GM23338 (cell line): ENCODE measurements around the gene DNAL1. TPM values are rescaled to one million over a fixed set of nuclear protein-coding genes. Genes with fewer than 3 reads are reported as not detected.

ENCODE experiments used
- ATAC-seq: fragments of 200-7000 bp; cut with Tn5 transposase; 3 replicates; pipeline ENCODE4 v1.9.1; 2020
- DNase-seq: peaks from one replicate; pipeline ENCODE4 v3.0.0-alpha.2; 2015; ENCODE audit warnings: low spot score
- H2AFZ ChIP-seq: fragments of 200-600 bp; sonication (generic); 2 replicates; pipeline ENCODE4 v1.8.0; 2016; ENCODE audit warnings: antibody characterized with exemption, mild to moderate bottlenecking, moderate library complexity
- H3F3A ChIP-seq: fragments of 200-600 bp; sonication (generic); replicated peaks from 2 replicates; pipeline ENCODE4 v1.8.0; 2017; ENCODE audit warnings: antibody characterized with exemption, mixed run types, low read depth
- H3K27ac ChIP-seq: fragments of 200-600 bp; sonication (generic); 2 replicates; pipeline ENCODE4 v1.6.1; 2016; ENCODE audit warnings: low read depth
- H3K27me3 ChIP-seq: fragments of 200-600 bp; sonication (generic); 2 replicates; pipeline ENCODE4 v1.8.0; 2016; ENCODE audit warnings: mild to moderate bottlenecking, mixed run types, moderate library complexity; ENCODE audit not compliant: insufficient read depth
- H3K36me3 ChIP-seq: fragments of 200-600 bp; sonication (generic); 2 replicates; pipeline ENCODE4 v1.8.0; 2016; ENCODE audit warnings: mild to moderate bottlenecking; ENCODE audit not compliant: insufficient read depth
- H3K4me1 ChIP-seq: fragments of 200-600 bp; sonication (generic); 2 replicates; pipeline ENCODE4 v1.8.0; 2016; ENCODE audit warnings: mild to moderate bottlenecking, moderate library complexity; ENCODE audit not compliant: insufficient read depth
- H3K4me2 ChIP-seq: fragments of 200-600 bp; sonication (generic); 2 replicates; pipeline ENCODE4 v1.7.1; 2017; ENCODE audit warnings: mixed run types
- H3K4me3 ChIP-seq: fragments of 200-600 bp; sonication (generic); 2 replicates; pipeline ENCODE4 v1.6.1; 2016; ENCODE audit warnings: mixed run types
- H3K79me2 ChIP-seq: fragments of 200-600 bp; sonication (generic); replicated peaks from 2 replicates; pipeline ENCODE4 v1.8.0; 2017; ENCODE audit warnings: mild to moderate bottlenecking; ENCODE audit not compliant: insufficient read depth
- H3K9me2 ChIP-seq: fragments of 200-600 bp; sonication (generic); 2 replicates; pipeline ENCODE4 v1.8.0; 2017; ENCODE audit not compliant: insufficient read depth
- H4K20me1 ChIP-seq: fragments of 200-600 bp; sonication (generic); replicated peaks from 2 replicates; pipeline ENCODE4 v1.8.0; 2017; ENCODE audit warnings: mild to moderate bottlenecking; ENCODE audit not compliant: insufficient read depth
- H3K27ac Mint-ChIP-seq: 2 replicates; pipeline ENCODE4 v1.8.0; 2020; ENCODE audit warnings: inconsistent platforms, mild to moderate bottlenecking, moderate library complexity, mixed read lengths
- H3K27me3 Mint-ChIP-seq: 3 replicates; pipeline ENCODE4 v1.8.0; 2022; ENCODE audit warnings: low read depth, mild to moderate bottlenecking, moderate library complexity, mixed read lengths, inconsistent platforms; ENCODE audit not compliant: insufficient read depth, poor library complexity
- H3K36me3 Mint-ChIP-seq: 3 replicates; pipeline ENCODE4 v1.8.0; 2021; ENCODE audit warnings: low read depth, mild to moderate bottlenecking, inconsistent platforms, moderate library complexity, mixed read lengths
- H3K4me1 Mint-ChIP-seq: 3 replicates; pipeline ENCODE4 v1.8.0; 2020; ENCODE audit warnings: mild to moderate bottlenecking, inconsistent platforms, mixed read lengths
- H3K4me3 Mint-ChIP-seq: 3 replicates; pipeline ENCODE4 v1.8.0; 2021; ENCODE audit warnings: moderate library complexity, mild to moderate bottlenecking, inconsistent platforms, mixed read lengths
- H3K9me3 Mint-ChIP-seq: 3 replicates; pipeline ENCODE4 v1.8.0; 2020; ENCODE audit warnings: moderate library complexity, mild to moderate bottlenecking, inconsistent platforms, mixed read lengths
- EZH2 ChIP-seq: fragments of 200-600 bp; sonication (generic); IDR thresholded peaks from one replicate; pipeline ENCODE4 v1.8.0; 2017; ENCODE audit warnings: antibody characterized with exemption, mild to moderate bottlenecking, low read depth; ENCODE audit not compliant: unreplicated experiment
- EZH2phosphoT487 ChIP-seq: fragments of 200-600 bp; sonication (generic); IDR thresholded peaks from one replicate; pipeline ENCODE4 v1.8.1; 2018; ENCODE audit warnings: antibody characterized with exemption; ENCODE audit not compliant: unreplicated experiment
- JUNB ChIP-seq: IDR thresholded peaks from one replicate; pipeline ENCODE4 v1.6.1; 2016; ENCODE audit warnings: antibody characterized with exemption; ENCODE audit not compliant: unreplicated experiment
- NANOG ChIP-seq: IDR thresholded peaks from 2 replicates; pipeline ENCODE4 v1.6.1; 2016; ENCODE audit warnings: antibody characterized with exemption, borderline replicate concordance
- POLR2AphosphoS5 ChIP-seq: IDR thresholded peaks from 2 replicates; pipeline ENCODE4 v1.6.1; 2016; ENCODE audit warnings: antibody characterized with exemption, low read depth
- STAT1 ChIP-seq: IDR thresholded peaks from one replicate; pipeline ENCODE4 v1.6.1; 2016; ENCODE audit warnings: antibody characterized with exemption; ENCODE audit not compliant: unreplicated experiment
- ZNF114 ChIP-seq: fragments of 250-450 bp; sonication (Bioruptor Pico); IDR thresholded peaks from 2 replicates; pipeline ENCODE4 v1.5.0; 2020; ENCODE audit warnings: mild to moderate bottlenecking, moderate library complexity
- polyA plus RNA-seq: library from polyadenylated mRNA; unstranded; fragments of >200 nt; fragmentation: Nextera tagmentation; extraction: Ambion mirVana; gene quantifications from 2 replicates; pipeline ENCODE4 v1.2.1, GENCODE V29; 2016
- total RNA-seq: library from RNA; depleted of rRNA; stranded (reverse); fragments of >200 nt; shearing (Covaris generic); gene quantifications from 2 replicates; pipeline ENCODE4 v1.2.3, GENCODE V29; 2014
- TF ChIP-seq, protein P1 (sequence below): fragments of 250-450 bp; sonication (Bioruptor Pico); IDR thresholded peaks from 2 replicates; pipeline ENCODE4 v1.5.0; 2020; ENCODE audit warnings: mild to moderate bottlenecking, moderate library complexity
- TF ChIP-seq, protein P2 (sequence below), 2 experiments: fragments of 200-600 bp in 1 of 2; sonication (generic) in 1 of 2; conservative IDR thresholded peaks; 2 replicates each; pipeline versions ENCODE4 v1.5.1 to v1.6.1; 2016 to 2017; ENCODE audit warnings: antibody characterized with exemption in 2 of 2, low read depth in 2 of 2, mild to moderate bottlenecking in 2 of 2, moderate library complexity in 1 of 2
- TF ChIP-seq, protein P3 (sequence below): IDR thresholded peaks from 2 replicates; pipeline ENCODE4 v1.6.1; 2016; ENCODE audit warnings: antibody characterized with exemption

DNAL1 gene
- total and polyA plus RNA-seq, 2 experiments from 2014 or later: 7.6 to 29.3 TPM

DNA sequence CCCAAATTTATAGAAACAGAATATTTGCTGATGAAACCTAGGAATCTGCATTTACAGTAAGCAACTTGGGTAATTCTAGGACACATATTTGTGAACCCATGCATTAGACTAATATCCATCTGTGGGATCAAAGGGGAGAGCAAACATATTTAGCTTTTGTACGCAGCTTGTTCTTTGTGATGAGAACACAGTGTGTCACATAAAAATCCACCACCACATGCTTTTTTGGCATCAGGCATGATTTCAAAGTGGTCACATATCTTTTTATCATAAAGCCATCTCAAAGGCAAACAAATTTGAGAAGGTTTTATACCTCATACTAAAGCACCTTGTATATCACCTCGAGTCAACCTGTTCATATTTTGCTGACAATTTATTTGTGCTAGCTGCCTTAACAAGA is 15.7 kb downstream of the DNAL1 start:
- H3K4me1 ChIP-seq: no peaks in the 10 kb centered on the region
- peaks cover 6% of the 10 kb centered on the region for H3K27me3 Mint-ChIP-seq
- H3K36me3 Mint-ChIP-seq: peaks cover 9% of the 10 kb centered on the region; the same call in 2 of the 3 replicates
- H3K27me3 ChIP-seq: no peaks in the 10 kb centered on the region
- H3K4me3 Mint-ChIP-seq: no peak overlapping the region
- no peak for ATAC-seq
- no peak overlapping the region for H3K27ac Mint-ChIP-seq
- TF ChIP-seq, protein P1, sequence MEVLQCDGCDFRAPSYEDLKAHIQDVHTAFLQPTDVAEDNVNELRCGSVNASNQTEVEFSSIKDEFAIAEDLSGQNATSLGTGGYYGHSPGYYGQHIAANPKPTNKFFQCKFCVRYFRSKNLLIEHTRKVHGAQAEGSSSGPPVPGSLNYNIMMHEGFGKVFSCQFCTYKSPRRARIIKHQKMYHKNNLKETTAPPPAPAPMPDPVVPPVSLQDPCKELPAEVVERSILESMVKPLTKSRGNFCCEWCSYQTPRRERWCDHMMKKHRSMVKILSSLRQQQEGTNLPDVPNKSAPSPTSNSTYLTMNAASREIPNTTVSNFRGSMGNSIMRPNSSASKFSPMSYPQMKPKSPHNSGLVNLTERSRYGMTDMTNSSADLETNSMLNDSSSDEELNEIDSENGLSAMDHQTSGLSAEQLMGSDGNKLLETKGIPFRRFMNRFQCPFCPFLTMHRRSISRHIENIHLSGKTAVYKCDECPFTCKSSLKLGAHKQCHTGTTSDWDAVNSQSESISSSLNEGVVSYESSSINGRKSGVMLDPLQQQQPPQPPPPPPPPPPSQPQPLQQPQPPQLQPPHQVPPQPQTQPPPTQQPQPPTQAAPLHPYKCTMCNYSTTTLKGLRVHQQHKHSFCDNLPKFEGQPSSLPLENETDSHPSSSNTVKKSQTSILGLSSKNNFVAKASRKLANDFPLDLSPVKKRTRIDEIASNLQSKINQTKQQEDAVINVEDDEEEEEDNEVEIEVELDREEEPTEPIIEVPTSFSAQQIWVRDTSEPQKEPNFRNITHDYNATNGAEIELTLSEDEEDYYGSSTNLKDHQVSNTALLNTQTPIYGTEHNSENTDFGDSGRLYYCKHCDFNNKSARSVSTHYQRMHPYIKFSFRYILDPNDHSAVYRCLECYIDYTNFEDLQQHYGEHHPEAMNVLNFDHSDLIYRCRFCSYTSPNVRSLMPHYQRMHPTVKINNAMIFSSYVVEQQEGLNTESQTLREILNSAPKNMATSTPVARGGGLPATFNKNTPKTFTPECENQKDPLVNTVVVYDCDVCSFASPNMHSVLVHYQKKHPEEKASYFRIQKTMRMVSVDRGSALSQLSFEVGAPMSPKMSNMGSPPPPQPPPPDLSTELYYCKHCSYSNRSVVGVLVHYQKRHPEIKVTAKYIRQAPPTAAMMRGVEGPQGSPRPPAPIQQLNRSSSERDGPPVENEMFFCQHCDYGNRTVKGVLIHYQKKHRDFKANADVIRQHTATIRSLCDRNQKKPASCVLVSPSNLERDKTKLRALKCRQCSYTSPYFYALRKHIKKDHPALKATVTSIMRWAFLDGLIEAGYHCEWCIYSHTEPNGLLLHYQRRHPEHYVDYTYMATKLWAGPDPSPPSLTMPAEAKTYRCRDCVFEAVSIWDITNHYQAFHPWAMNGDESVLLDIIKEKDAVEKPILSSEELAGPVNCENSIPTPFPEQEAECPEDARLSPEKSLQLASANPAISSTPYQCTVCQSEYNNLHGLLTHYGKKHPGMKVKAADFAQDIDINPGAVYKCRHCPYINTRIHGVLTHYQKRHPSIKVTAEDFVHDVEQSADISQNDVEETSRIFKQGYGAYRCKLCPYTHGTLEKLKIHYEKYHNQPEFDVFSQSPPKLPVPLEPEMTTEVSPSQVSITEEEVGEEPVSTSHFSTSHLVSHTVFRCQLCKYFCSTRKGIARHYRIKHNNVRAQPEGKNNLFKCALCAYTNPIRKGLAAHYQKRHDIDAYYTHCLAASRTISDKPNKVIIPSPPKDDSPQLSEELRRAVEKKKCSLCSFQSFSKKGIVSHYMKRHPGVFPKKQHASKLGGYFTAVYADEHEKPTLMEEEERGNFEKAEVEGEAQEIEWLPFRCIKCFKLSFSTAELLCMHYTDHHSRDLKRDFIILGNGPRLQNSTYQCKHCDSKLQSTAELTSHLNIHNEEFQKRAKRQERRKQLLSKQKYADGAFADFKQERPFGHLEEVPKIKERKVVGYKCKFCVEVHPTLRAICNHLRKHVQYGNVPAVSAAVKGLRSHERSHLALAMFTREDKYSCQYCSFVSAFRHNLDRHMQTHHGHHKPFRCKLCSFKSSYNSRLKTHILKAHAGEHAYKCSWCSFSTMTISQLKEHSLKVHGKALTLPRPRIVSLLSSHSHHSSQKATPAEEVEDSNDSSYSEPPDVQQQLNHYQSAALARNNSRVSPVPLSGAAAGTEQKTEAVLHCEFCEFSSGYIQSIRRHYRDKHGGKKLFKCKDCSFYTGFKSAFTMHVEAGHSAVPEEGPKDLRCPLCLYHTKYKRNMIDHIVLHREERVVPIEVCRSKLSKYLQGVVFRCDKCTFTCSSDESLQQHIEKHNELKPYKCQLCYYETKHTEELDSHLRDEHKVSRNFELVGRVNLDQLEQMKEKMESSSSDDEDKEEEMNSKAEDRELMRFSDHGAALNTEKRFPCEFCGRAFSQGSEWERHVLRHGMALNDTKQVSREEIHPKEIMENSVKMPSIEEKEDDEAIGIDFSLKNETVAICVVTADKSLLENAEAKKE (CRISPR knock-in tag): no peak
- no peaks in the 10 kb centered on the region for H3K36me3 ChIP-seq
- H3K9me2 ChIP-seq: no peaks in the 10 kb centered on the region
- no peak overlapping the region for H2AFZ ChIP-seq
- no peaks in the 10 kb centered on the region for H3K79me2 ChIP-seq
- DNase-seq: no peak
- no peaks in the 10 kb centered on the region for H3K9me3 Mint-ChIP-seq
- H3K4me1 Mint-ChIP-seq: no peaks in the 10 kb centered on the region; the same call in 2 of the 3 replicates
- no peak overlapping the region for H3K4me2 ChIP-seq
- H3K4me3 ChIP-seq: no peak overlapping the region
- H3K27ac ChIP-seq: no peak overlapping the region
- H4K20me1 ChIP-seq: no peaks in the 10 kb centered on the region
- H3F3A ChIP-seq: no peaks in the 10 kb centered on the region

DNA sequence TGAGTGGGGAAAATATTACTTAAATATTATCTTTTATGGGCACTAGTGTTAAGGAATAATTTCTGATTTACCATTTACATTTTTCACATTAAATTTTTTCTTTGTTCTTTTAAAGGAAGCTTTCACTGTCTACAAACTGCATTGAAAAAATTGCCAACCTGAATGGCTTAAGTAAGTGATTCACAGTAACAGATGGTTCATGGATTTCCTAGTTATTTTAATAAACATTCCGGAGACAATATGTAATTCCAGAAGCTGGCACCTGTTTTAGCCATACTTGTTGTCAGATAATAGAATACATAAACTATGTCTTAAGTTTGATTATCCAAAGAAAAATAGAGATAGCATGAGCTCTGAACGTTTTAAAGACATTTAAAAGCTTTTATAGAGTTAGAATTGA is 17.1 kb downstream of the DNAL1 start:
- H3K27ac Mint-ChIP-seq: no peak overlapping the region
- no peaks in the 10 kb centered on the region for H4K20me1 ChIP-seq
- DNase-seq (no peak), ATAC-seq (no peak)
- H3K4me1 Mint-ChIP-seq: no peaks in the 10 kb centered on the region
- no peak overlapping the region for H3K27ac ChIP-seq
- no peaks in the 10 kb centered on the region for H3K27me3 ChIP-seq
- no peak overlapping the region for H3K4me2 ChIP-seq
- no peak overlapping the region for H3K4me3 Mint-ChIP-seq
- H3K36me3 ChIP-seq: no peaks in the 10 kb centered on the region
- H2AFZ ChIP-seq: no peak overlapping the region
- H3K27me3 Mint-ChIP-seq: peaks cover 8% of the 10 kb centered on the region
- no peaks in the 10 kb centered on the region for H3K9me2 ChIP-seq
- H3K4me3 ChIP-seq: no peak overlapping the region
- no peaks in the 10 kb centered on the region for H3F3A ChIP-seq
- TF ChIP-seq STAT1: no peak
- TF ChIP-seq ZNF114 (CRISPR knock-in tag): no peak
- no peak for TF ChIP-seq JUNB
- TF ChIP-seq, protein P2, sequence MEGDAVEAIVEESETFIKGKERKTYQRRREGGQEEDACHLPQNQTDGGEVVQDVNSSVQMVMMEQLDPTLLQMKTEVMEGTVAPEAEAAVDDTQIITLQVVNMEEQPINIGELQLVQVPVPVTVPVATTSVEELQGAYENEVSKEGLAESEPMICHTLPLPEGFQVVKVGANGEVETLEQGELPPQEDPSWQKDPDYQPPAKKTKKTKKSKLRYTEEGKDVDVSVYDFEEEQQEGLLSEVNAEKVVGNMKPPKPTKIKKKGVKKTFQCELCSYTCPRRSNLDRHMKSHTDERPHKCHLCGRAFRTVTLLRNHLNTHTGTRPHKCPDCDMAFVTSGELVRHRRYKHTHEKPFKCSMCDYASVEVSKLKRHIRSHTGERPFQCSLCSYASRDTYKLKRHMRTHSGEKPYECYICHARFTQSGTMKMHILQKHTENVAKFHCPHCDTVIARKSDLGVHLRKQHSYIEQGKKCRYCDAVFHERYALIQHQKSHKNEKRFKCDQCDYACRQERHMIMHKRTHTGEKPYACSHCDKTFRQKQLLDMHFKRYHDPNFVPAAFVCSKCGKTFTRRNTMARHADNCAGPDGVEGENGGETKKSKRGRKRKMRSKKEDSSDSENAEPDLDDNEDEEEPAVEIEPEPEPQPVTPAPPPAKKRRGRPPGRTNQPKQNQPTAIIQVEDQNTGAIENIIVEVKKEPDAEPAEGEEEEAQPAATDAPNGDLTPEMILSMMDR (conservative IDR thresholded peaks at IDR 0.05; ENCODE audit: low read depth in 2 of 2): no peak
- TF ChIP-seq POLR2AphosphoS5: no peak
- no peak for TF ChIP-seq EZH2
- TF ChIP-seq NANOG: no peak
- TF ChIP-seq EZH2phosphoT487: no peak
- TF ChIP-seq, protein P3, sequence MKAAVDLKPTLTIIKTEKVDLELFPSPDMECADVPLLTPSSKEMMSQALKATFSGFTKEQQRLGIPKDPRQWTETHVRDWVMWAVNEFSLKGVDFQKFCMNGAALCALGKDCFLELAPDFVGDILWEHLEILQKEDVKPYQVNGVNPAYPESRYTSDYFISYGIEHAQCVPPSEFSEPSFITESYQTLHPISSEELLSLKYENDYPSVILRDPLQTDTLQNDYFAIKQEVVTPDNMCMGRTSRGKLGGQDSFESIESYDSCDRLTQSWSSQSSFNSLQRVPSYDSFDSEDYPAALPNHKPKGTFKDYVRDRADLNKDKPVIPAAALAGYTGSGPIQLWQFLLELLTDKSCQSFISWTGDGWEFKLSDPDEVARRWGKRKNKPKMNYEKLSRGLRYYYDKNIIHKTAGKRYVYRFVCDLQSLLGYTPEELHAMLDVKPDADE: no peak
- H3K36me3 Mint-ChIP-seq: peaks cover 9% of the 10 kb centered on the region; the same call in 2 of the 3 replicates
- H3K79me2 ChIP-seq: no peaks in the 10 kb centered on the region
- H3K4me1 ChIP-seq: no peaks in the 10 kb centered on the region
- H3K9me3 Mint-ChIP-seq: no peaks in the 10 kb centered on the region
